HG03575 (cell line): ENCODE measurements around the gene RRP36.

ENCODE experiments used
- ATAC-seq: cut with Tn5 transposase; IDR thresholded peaks from one replicate; pipeline ENCODE4 v1.9.1; 2021; ENCODE audit not compliant: unreplicated experiment, insufficient number of reproducible peaks, low FRiP score; ENCODE audit errors: extremely low read depth

Gene RRP36

DNA sequence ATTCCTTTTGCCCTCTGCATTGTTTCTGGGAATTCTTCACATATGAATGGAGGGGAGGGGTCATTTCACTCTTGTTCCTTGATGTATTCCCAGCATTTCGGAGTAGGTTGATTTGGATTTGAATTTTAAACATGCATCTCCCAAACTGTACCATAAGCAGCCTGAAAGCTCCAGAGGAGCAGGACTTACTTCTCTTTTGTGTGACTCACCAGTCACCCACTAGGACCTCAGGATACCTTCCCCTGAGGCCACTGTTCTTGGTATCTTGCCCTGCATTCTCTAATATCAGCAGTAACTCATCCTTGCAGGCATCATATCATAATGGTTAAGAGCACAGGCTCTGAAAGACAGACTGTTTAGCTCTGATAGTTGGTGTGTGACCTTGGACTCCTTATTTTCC, 37.1 kb downstream of the RRP36 start:
- no peak for ATAC-seq

DNA sequence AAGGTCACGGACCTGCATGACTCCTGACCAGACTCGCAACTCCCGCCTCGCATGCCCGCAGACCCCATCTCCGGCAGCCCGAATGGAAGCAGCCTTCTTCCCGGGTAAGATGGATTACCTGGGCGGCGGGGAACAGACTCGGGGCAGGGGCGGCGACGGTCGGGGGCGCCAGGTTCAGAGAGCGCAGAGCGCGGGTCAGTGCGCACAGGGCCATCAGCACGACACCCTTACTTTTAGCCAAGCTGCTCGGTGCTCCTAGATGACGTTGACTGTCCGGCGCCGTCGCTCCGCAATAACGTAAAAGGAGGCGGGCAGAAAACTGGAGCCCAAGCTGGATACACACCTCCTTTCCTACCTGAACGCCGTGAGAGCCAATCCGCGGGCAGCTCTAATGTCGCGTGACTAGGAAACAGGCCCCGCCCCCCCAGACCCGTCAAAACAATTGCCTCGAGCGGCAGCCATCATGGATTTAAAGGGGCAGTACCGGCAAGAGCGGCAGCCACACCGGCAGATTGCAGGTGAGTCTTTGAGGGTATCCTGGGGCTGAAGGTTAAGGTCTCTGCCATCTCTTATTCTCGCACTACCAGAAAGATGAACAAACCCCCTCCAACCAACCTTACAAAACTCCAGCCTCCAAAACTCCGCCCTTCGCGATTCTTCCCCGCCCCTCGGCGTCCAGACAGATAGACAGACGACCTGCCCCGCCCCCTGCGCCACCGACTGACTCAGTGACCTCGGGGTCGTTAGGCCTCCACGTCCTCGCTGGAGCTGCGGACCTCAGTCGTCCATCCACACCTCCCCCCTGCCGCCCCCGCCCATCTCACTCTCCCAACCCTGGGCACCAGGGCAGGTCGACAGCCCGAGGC, 38.0 kb downstream of the RRP36 start, which contains the start of the genes KLC4 and MRPL2:
KLC4 (plus strand) TSS at position 464 of the 866 bp plus-strand sequence. CDS start 1,705 bp downstream, outside the sequence.
MRPL2 (minus strand) TSS at position 267 of the 866 bp plus-strand sequence; CDS start at position 214, 53 bp downstream.
- ATAC-seq, result peak; percentile 80

DNA sequence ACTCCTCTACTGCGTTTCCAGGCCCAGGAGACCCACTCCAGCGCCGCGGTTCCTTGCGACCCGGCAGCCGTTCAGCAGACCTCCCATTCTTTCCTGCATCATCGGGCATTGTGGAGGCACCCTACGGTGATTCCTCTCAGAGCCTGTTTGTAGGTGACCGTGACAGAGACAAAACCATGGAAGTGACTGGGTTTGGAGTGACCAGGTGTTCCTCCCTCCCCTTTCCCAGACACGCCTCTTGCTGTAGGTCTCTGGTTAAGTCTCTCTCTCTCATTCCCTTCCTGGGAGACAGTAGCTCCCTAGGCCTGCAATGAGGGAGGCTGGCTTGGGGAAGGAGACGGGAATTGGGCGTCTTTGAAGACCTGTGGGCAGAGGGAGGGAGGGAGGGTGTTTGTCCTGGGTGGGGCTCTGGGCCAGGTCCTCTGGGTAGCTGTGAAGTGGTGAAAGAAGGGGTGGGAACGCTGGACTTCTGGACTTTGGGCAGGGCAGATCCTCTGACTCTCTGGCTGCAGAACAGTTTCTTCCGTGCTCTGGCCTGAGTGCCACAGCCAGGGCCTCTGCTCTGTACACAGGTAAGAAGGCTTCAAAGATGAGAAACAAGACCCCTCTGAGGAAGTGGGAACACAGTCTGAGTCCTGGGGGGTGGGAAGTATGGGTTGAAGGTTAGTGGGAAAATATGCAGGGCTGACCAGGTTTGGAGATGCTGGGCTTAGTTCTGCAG, 38.8 kb downstream of the RRP36 start:
- no peak for ATAC-seq

GRCh38 chr6:43060755-43061633, 39.6 kb downstream of the RRP36 start:
- no peak for ATAC-seq

DNA sequence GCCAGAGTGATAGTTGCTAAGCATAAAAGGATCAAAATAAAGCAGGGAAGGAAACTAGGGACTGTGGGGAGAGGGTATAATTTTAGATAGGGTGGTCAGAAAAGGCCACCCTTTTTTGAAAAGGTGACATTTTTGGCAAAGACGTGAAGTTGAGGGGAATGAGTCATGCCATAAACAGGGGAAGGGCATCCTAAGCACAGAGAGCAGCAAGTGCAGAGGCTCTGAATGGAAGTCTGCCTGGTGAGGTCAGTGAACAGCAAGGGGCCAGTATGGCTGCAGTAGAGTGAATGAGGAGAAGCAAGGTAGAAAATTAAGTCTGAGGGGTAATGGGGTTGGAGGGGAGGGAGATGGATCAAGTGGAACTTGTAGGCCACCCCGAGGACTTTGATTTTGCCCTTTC, 40.4 kb downstream of the RRP36 start:
- ATAC-seq, result no peak

DNA sequence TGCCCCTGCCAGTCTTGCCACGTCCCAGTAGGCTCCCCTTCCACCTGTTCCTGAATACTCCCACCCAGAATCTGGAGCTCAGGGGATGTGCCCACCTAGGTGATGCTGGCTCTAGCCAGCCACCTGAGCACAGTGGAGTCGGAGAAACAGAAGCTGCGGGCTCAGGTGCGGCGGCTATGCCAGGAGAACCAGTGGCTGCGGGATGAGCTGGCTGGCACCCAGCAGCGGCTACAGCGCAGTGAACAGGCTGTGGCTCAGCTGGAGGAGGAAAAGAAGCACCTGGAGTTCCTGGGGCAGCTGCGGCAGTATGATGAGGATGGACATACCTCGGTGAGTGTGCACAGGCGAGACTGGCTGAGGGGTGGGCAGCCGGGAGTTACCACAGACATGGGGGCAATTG, 41.4 kb downstream of the RRP36 start:
- no peak for ATAC-seq

DNA sequence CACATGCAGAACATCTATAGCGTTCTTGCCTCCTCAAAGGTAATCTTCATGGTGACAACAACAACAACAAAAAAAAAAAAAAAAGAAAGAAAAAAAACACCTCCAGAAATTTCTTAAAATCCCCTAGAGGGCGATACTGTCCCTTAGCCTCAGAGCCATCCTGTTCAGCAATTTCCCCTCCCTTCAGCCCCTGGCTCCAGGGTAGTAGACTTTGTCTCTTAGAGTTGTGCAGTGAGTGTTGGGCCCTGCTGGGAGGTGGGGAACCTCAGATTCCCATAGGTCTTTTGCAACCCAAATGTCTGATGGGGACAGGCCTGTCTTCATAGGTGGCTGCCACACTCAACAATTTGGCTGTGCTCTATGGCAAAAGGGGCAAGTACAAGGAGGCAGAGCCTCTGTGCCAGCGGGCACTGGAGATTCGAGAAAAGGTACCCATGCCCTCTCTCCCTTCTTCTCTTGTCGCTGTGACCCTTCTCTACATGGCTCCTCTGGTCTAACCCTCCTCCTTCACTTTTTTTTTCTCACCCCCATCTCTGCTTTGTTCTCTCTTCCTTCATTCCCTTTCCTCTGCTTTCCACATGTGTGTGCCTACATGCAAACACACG, 48.7 kb downstream of the RRP36 start:
- no peak for ATAC-seq

DNA sequence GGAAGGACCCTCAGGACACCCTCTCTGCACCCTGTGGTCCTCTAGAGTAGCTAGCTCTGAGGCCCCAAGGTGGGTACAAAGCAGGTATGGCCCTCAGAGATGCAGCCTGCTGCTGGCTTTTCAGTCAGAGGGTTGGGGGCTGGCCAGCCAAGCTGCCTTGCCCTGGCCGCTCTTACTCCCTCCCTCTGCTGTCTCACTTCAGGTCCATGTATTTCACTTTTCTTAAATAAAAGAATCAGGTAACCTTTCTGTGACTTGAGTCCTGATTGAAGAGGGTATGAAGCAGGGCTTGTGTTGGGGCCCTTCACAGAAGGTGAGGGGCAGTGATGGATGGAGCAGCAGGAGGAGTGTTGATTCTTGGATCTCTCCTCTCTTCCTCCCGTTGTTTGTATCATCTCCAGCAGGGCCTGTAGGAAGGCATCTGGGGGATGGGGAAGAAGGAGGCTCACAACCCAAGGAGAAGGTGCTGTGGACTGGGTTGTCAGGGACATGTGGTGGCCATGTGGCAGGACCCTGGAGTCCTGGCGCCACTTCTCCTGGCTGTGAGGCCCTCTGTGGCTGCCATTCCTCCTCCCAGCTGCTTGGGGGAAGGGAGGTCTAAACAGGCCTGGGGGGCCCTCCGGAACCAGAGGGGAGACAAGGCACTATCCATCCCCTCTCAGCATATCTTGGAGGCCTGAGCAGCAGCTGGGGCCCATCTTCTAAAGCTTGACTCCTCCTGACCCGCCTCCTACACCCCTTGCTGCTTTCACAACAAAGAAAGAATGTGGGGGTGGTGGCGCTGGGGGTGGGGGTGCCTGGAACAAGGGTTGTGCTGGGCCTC, 53.6 kb downstream of the RRP36 start:
- no peak for ATAC-seq

DNA sequence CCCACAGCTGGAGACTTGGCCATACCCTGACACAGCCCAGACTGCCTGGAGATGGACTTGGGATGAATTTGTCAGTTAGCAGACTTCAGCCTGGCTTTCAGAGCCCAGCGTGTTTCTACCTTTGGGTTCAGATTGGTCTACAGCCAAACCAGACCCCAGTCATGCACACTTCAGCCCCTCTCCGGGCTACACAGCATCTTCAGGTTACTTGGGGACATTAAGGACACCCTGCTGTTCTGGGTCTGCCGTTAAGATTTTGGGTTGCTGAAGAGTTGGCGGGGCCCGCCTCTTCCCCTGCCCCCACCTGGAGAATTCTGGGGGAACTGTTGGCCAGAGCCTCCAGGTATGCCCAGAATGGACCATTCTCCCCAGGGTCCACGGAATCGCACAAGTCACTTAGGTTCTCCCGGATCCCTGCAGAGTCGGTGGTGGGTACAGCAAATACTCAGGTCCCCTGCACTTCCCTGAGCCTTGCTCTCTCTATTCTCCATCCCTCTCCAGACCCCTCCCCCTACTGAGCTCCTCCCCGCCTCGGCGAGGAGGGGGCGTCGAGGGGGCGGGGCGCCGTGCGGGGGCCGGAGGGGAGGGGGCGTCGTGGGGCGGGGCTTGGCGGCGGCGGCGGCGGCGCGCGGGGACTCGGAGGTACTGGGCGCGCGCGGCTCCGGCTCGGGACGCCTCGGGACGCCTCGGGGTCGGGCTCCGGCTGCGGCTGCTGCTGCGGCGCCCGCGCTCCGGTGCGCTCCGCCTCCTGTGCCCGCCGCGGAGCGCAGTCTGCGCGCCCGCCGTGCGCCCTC, 54.4 kb downstream of the RRP36 start, which contains the start of gene PTK7:
PTK7 (plus strand) TSS at position 645 of the 794 bp plus-strand sequence. CDS start 175 bp downstream, outside the sequence.
- no peak for ATAC-seq

DNA sequence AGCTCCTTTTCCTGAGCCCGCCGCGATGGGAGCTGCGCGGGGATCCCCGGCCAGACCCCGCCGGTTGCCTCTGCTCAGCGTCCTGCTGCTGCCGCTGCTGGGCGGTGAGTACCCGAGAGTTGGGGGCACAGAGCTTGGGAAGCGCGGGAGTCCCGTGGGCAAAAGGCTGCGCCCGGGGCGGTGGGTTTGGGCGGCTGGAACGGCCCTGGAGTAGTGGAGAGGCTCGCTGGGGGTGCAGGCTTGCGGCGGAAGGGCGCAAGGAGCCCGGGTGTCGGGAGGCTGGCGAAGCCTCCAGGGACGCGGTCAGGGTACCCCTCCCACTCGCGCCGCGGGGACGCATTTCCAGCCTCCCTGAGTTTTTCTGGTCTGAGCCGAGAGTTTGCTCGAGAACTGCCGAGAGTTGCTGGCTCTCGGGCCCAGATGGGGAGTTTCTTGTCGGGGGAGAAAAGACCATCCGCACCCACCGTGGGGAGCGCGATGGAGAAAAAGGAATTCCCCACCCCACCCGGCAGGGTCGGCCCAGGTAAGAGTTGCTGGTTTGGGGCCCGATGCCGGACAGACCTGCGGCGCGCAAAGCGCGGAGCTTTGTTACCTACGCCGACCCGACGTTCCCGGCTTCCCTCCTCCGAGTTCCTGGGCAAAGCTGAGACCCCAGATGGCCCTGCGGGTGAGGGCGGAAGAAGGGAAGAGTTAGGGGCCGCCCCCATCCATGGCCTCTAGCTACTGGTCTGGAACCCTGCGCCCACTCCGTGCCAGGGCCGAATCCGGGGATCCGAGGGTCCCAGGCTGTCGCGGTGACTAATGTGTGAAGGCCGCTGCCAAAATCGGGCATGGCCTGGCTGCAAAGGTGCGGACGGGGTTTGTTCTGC, 55.3 kb downstream of the RRP36 start:
- no peak for ATAC-seq

- ATAC-seq, result no peak
Observed at GRCh38 chr6:43077333-43077809, 55.9 kb downstream of the RRP36 start.

DNA sequence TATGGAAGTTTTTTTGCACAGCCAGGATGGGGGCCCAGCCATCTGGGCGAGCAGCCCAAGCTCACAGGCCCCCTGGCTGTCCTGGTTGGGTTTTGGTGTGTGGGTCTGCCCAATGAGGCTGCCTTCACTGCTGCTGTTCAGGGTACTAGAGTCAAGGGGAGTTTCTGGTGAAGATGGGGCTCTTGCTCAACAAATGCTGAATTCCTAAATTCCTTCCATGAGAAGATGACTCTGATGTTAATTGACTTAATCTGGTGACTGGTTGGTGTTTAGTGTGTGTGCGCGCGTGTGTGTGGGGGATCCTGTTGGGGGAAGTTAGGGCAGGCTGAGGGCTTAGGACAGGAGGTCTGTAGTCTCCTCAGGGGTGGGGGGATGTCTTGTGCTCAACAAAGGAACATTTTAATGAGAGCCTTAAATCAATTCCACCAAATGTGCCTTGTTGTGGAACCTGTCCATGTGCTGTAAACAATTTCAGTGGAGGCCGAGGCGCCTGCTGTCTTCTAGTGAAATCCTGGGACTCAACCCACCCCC, 56.6 kb downstream of the RRP36 start:
- ATAC-seq, result no peak

DNA sequence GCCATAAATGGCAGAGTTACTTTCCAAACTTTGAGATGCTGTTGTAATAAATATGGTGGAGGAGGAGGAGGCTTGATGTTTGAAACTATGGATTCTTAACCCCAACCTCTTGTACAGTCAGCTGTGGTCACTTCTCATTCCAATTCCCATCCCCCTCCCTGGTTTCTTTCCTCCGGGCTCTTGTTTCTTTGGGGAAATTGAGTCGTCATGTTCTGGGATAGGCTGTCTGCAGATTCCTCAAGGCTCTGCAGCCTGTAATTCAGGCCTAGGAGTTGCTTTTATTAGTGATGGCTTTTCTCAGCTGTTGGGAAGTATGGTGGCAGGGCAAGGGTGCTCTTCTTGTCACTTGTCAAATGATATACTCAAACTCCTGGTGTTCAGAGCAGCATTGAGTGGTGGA, 57.3 kb downstream of the RRP36 start:
- ATAC-seq, result no peak
